Activated T-cell treated with anti-CD3 and anti-CD28 coated beads, Interleukin-2, amount 50 U/mL, for 72 hours (primary cell): Measurements from ENCODE around the gene MPND. TPM values are rescaled to one million over a fixed set of nuclear protein-coding genes. Genes with fewer than 3 reads are reported as not detected.

Source experiments
- ATAC-seq, 2 donors: fragments of 150-1000 bp; cut with Tn5 transposase; replicated peaks in 1 of 2; 2 replicates each; pipeline ENCODE4 v1.10.0; 2021; ENCODE audit warnings: moderate library complexity in 2 of 2, mild to moderate bottlenecking in 1 of 2
- DNase-seq, 2 donors: peaks; one replicate each; pipeline ENCODE4 v3.0.0; 2021 to 2022; ENCODE audit warnings: mixed read lengths in 1 of 2
- H3K27ac Mint-ChIP-seq: one replicate; pipeline ENCODE4 v1.8.0; 2022; ENCODE audit warnings: mild to moderate bottlenecking, moderate library complexity, mixed read lengths
- H3K27me3 Mint-ChIP-seq: one replicate; pipeline ENCODE4 v1.8.0; 2022; ENCODE audit warnings: low read depth, mixed read lengths
- H3K36me3 Mint-ChIP-seq, 2 donors: one replicate each; pipeline ENCODE4 v1.8.0; 2022; ENCODE audit warnings: mixed read lengths in 2 of 2, mild to moderate bottlenecking in 1 of 2; ENCODE audit not compliant: insufficient read depth in 2 of 2
- H3K4me1 Mint-ChIP-seq: one replicate; pipeline ENCODE4 v1.8.0; 2022; ENCODE audit warnings: low read depth, mixed read lengths
- H3K4me3 Mint-ChIP-seq, 2 donors: one replicate each; pipeline ENCODE4 v1.8.0; 2022; ENCODE audit warnings: mild to moderate bottlenecking in 2 of 2, mixed read lengths in 2 of 2, moderate library complexity in 2 of 2
- H3K9me3 Mint-ChIP-seq, 2 donors: one replicate each; pipeline ENCODE4 v1.8.0; 2022; ENCODE audit warnings: mixed read lengths in 2 of 2
- total RNA-seq, 2 donors: library from RNA; stranded (reverse); gene quantifications; one replicate each; pipeline ENCODE4 v1.2.3, GENCODE V29; 2022

MPND gene
- total RNA-seq, 2 donors from 2014 or later = 9.7 to 10.3 TPM

DNA sequence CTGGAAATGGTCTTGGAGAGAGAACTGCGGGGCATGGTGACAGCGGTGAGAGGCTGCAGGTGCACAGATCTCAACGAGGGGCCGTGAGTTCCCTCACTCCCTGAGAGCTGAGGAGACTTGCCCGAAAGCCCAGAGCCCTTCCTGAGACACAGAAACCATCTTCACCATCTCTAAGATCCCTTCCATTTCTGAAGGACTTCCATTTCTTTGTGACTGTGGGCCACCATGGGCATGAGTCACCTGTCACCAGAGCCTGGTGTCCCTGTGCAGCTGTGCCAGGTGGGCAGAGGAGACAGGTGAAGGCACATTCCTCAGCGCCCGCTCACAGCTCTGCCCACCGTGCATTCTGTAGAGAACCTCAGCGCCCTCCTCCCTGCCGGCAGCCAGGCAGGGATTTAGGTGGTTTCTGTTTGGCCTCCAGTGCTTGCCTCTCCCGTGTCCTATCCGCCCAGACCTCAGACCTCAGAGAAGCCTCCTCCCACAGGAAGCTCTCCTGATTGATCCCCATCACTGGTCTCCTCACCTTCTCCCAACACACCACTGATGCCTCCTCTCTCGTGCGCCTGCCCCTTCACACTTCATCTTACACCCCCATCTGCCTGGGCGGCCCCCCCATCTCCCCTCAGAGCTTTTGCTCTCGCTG, 32.8 kb downstream of the MPND start:
- Mint-ChIP-seq H3K4me1 (peaks cover 80% of the 10 kb centered on the region), H3K27me3 (no peaks in the 10 kb centered on the region), H3K36me3 (no peaks in the 10 kb centered on the region), H3K9me3 (no peaks in the 10 kb centered on the region), H3K4me3 (no peak overlapping the region), H3K27ac (no peak overlapping the region)
- DNase-seq = no peak
- no peak for ATAC-seq

DNA sequence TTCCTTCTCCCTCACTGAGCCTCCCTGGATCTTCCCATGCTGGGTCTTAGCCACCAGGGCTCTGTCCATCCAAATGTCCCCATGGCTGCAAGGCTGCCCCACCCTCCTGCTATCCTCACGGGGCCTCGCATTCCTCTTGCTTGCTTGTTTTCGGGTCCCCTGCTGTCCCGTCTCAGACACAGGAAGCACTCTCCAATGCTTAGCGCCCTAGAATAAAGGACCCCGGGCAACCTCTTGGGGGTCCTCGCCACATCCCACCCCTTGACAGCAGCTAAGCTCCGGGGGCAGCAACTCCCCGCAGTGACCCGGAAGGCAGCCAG, 33.3 kb downstream of the MPND start:
- Mint-ChIP-seq H3K36me3 (no peaks in the 10 kb centered on the region), H3K9me3 (no peaks in the 10 kb centered on the region), H3K4me1 (peaks cover 80% of the 10 kb centered on the region), H3K4me3 (no peak overlapping the region), H3K27ac (peak overlapping the region; percentile 49), H3K27me3 (no peaks in the 10 kb centered on the region)
- no peak for ATAC-seq
- DNase-seq = no peak

DNA sequence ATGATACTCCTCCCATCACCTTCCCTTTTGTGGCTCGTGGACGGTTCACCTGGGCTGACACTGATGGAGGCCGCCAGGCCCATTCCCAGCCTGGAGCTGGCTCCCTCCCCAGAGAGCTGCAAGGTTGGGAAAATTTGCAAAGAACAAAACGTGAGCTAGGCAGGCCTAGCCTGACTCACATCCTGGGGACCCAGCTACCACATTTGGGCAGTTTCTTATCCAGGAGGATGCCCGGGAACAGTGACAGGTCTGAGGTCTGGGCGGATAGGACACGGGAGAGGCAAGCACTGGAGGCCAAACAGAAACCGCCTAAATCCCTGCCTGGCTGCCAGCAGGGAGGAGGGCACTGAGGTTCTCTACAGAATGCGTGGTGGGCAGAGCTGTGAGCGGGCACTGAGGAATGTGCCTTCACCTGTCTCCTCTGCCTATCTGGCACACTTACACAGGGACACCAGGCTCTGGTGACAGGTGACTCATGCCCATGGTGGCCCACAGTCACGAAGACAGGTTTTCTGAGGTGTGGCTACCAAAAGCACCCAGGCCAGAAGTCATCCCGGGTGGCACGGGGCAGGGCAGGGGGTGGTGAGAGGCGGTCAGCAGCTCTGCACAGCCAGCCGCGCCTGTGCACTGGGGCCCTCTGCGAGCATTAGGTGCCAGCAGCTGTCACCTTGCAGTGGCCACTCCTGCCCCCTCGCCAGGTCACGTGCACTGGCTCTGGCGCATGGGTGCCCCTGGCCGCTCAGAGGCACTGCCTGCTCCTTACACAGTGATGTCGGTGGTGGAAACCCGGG, 33.8 kb downstream of the MPND start:
- no peak for DNase-seq
- no peak for ATAC-seq
- peak overlapping the region; percentile 49 for H3K27ac Mint-ChIP-seq
- H3K36me3 Mint-ChIP-seq = no peaks in the 10 kb centered on the region
- no peaks in the 10 kb centered on the region for H3K27me3 Mint-ChIP-seq
- H3K4me1 Mint-ChIP-seq = peaks cover 79% of the 10 kb centered on the region
- H3K9me3 Mint-ChIP-seq = no peaks in the 10 kb centered on the region
- no peak overlapping the region for H3K4me3 Mint-ChIP-seq

DNA sequence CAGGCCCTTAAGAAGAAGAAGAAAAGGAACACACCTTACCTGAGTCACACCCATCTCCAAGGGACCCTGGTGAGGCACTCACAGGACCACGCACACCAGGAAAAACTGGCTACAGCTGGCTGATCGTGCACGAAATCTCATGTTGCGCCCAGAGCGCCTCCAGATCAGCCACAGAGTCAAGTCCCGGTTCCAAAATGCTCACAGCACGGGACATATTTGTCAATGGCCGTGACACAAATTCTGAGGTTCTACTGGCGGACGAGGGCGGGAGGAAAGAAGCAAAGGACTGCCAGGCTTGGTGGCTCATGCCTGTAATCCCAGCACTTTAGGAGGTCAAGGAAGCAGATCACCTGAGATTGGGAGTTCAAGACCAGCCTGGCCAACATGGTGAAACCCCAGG, 35.5 kb downstream of the MPND start:
- no peak for DNase-seq
- Mint-ChIP-seq H3K27ac (no peak overlapping the region), H3K36me3 (no peaks in the 10 kb centered on the region), H3K27me3 (no peaks in the 10 kb centered on the region), H3K9me3 (no peaks in the 10 kb centered on the region), H3K4me3 (peak overlapping the region; percentile 76 to 87), H3K4me1 (peaks cover 70% of the 10 kb centered on the region)
- no peak for ATAC-seq

DNA sequence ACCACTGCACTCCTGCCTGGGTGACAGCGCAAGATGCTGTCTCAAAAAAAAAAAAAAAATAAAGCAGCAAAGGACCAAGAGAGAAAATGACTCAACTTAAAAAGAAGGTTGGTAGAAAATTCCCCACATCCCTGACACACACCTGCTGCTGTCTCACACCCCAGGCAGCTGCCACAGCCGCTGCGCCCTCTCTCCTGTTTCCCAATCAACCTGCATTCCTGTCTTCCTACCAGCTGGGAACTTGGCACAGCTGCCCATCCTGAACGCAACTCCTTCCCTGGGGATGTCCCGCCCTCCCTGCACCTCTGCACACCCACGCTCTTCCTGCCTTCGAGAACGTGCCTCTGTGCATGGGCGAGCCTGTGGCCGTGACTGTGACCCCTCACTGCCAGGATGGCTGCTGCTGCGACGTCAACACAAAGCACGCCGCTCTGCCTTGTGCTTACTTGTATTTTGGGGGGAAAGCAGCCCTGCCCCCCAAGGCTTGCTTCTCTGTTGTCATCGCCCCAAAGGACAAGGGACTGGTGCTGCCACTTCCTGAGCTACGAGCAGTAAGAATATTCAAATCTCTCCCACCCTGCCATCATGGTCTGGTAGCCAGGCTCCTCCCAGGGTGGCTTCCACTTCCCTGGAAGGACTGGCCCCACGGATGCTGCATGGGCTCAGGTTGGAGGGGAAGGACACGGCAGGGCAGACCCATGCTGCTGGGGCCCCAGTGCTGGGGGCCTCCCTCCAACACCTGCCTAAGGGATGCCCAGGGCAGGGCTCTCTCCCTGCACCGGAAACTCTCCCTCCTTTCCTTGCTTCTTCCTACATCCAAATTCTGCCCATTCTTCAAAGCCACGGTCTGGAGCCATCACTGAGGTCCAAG, 36.3 kb downstream of the MPND start:
- no peaks in the 10 kb centered on the region for H3K36me3 Mint-ChIP-seq
- peaks cover 67% of the 10 kb centered on the region for H3K4me1 Mint-ChIP-seq
- peak overlapping the region; percentile 76 to 87 for H3K4me3 Mint-ChIP-seq
- H3K9me3 Mint-ChIP-seq = no peaks in the 10 kb centered on the region
- peak overlapping the region; percentile 83 for H3K27ac Mint-ChIP-seq
- H3K27me3 Mint-ChIP-seq = no peaks in the 10 kb centered on the region
- ATAC-seq (peak; percentile 72 to 79), DNase-seq (peak; percentile 42 to 50)

DNA sequence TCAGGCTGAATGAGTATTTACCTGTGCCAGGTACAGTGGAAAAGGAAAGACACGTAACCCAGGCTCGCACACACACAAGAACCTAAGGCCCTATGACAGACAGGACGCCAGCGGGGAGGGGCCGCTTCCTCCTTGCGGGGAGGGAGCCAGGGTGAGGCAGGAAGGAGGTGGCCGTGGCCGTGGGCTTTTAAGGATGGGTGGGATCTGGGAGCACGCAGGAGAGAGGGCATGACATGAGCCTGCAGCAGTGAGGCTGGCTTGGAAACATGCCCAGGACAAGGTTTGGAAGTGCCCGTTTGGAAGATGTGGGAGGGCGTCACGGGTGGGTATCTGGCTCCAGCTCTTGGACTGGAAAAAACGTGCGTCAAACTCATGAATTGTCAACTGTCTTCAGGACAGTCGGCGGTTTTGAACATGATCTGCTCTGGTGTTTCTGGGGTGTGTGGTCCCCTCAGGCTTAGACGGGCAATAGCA, 36.9 kb downstream of the MPND start:
- Mint-ChIP-seq H3K27me3 (no peaks in the 10 kb centered on the region), H3K9me3 (no peaks in the 10 kb centered on the region), H3K4me1 (peaks cover 63% of the 10 kb centered on the region), H3K27ac (peak overlapping the region; percentile 83), H3K36me3 (no peaks in the 10 kb centered on the region), H3K4me3 (peak overlapping the region; percentile 76 to 87)
- peak; percentile 36 to 42 for DNase-seq
- peak; percentile 46 to 65 for ATAC-seq

DNA sequence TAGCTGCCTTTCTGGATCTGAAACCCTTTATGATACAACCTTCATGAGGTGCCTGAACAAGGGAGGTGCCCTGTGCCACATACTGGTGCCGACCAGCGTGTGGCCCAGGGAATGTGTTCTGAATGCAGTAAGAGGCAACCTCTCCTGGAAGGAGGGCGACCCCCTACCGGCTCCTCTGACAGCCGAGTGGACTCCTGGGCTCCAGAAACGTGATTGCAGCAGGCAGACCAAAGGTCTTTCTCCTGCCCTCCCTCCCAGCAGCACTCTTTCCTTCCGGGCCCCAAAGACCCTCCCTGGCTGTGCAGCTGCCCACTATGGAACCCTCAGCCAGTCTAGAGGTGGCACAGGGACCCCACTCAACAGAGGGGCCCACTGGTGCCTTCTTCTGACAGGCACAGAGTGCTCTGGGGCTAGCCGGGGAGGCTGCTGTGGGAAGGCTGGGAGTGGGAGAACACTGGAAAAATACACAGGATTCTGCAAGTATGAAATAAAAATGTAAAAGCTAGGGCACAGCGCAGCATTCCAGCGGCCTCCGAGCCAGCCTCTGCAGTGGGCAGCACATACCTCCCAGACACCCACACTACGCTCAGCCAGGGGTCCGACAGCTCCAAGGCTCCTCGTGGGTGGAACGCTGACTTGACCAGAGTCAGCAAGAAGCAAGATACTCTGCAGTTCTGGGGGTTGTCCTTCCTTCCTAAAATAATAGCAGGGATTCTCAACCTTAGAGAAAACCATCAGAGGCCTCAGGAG, 42.1 kb downstream of the MPND start:
- DNase-seq = no peak
- no peaks in the 10 kb centered on the region for H3K27me3 Mint-ChIP-seq
- peaks cover 27% of the 10 kb centered on the region for H3K4me1 Mint-ChIP-seq
- H3K9me3 Mint-ChIP-seq = no peaks in the 10 kb centered on the region
- no peak overlapping the region for H3K4me3 Mint-ChIP-seq
- H3K36me3 Mint-ChIP-seq = peaks cover 2 to 4% of the 10 kb centered on the region in 2 donors
- no peak for ATAC-seq
- no peak overlapping the region for H3K27ac Mint-ChIP-seq

DNA sequence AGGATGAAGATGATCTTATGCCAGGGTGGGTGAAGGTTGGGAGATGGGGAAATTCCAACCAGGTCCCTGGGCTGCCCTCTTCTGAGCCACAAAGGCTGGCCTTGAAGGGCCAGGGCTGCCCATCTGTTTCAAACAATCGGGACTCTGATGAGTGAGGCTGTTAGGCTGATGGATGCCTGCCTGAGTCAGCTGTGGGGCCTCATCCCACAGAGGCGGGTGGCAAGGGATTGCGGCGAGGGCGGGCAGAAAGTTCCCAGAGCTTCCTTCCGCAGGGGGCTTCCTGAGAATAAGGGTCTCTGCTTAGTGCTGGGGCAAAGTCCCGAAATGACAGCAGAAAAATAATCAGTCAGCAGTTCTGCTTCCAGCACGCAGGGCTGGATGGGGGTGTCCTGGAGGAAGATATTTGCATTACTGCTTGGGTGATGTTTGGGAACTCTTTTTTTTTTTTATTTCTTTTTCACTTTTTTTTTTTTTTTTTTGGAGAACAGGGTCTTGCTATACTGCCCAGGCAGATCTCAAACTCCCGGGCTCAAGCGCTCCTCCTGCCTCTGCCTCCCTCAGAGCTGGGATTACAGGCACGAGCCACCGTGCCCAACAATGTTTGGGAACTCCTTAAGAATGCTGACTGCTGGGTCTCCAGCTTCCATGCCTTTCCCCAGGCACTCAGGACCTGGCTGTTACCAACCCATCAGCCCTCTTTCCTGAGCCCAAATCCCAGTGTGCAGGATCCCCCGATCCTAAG, 42.9 kb downstream of the MPND start:
- no peaks in the 10 kb centered on the region for H3K27me3 Mint-ChIP-seq
- no peak overlapping the region for H3K27ac Mint-ChIP-seq
- peaks cover 27% of the 10 kb centered on the region for H3K4me1 Mint-ChIP-seq
- no peaks in the 10 kb centered on the region for H3K9me3 Mint-ChIP-seq
- H3K36me3 Mint-ChIP-seq = peaks cover 2 to 4% of the 10 kb centered on the region in 2 donors
- ATAC-seq = no peak
- DNase-seq = no peak
- H3K4me3 Mint-ChIP-seq = no peak overlapping the region

DNA sequence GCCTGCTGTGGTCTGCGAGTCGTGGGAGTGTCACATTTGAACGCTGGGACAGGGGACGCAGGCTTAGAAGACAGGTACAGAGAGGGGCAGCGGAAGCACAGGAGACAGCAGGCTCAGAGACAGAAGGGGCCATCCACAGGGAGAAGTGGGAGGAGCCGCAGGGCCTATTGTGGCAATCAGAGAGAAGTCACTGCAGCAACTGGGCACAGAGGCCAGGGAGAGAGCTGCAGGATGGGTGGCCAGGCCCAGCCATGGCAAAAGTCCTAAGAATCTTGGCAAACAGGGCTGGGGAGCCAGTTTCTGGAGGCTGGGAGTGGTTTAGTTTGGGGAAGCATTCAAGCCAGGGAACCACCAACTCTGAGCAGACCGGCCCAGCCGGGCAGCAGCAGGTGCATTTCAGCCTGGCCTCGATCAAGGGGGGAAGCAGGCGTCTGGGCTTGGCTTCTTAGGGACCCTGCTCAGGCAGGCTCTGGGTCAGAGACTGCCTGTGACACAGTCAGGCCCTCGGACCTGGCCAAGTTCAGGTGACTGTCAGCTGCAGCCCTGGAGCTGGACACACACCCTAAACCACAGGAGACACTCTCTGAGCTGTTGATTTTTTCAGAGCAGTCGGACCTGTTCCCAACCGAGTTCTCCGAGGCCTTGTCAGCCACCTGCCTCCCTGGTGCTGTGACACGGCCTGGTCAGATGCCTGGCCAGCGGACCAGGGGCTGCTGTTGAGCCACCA, 45.1 kb downstream of the MPND start:
- no peak overlapping the region for H3K4me3 Mint-ChIP-seq
- ATAC-seq (no peak), DNase-seq (no peak)
- peaks cover 2 to 4% of the 10 kb centered on the region in 2 donors for H3K36me3 Mint-ChIP-seq
- peaks cover 21% of the 10 kb centered on the region for H3K4me1 Mint-ChIP-seq
- H3K27me3 Mint-ChIP-seq = no peaks in the 10 kb centered on the region
- no peak overlapping the region for H3K27ac Mint-ChIP-seq
- H3K9me3 Mint-ChIP-seq = no peaks in the 10 kb centered on the region

DNA sequence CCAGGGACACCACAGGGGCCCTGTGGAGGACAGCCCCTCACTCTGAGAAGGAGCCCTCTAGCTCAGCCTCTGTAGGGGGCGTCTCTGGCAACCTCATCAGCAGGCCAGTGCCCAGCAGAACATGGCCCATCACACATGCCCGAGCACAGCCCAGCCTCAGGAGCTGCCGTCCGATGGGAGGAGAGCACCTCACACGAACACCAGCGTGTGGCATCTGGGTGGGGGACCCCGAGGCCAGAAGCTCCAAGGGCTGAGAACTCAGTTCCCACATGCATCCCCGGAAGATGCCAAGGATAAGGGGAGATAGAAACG, 45.7 kb downstream of the MPND start:
- Mint-ChIP-seq H3K4me3 (no peak overlapping the region), H3K36me3 (peaks cover 2 to 4% of the 10 kb centered on the region in 2 donors)

DNA sequence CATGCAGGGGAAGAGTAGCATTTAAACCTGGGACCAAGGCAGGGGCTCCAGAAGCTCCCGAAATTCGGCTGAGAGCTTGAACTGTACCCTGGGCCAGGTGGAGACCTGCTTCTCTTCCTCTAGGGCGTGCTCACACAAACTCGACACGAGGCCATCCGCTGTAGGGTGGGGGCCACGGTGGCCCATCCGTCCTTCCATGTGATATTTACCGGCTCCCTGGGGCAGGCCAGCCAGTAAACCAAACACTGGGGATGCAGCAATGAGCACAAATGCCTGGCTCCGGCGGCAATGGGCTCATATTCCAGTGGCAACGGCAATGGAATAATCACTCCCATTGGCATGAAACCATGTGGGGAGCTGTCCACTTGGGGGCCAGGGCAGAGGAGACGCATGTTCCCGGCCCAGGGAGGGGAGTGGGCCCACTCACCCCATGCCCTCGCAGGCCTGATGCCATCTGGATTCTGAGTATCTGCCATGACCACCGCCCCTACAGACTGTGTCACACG, 46.2 kb downstream of the MPND start:
- no peak for DNase-seq
- H3K27ac Mint-ChIP-seq = no peak overlapping the region
- peaks cover 29% of the 10 kb centered on the region for H3K4me1 Mint-ChIP-seq
- peaks cover 3 to 4% of the 10 kb centered on the region in 2 donors for H3K36me3 Mint-ChIP-seq
- no peak overlapping the region for H3K4me3 Mint-ChIP-seq
- no peaks in the 10 kb centered on the region for H3K27me3 Mint-ChIP-seq
- ATAC-seq = no peak
- no peaks in the 10 kb centered on the region for H3K9me3 Mint-ChIP-seq

More for the DNA sequence above, 45.7 kb downstream of the MPND start:
- Mint-ChIP-seq H3K27me3 (no peaks in the 10 kb centered on the region), H3K27ac (no peak overlapping the region), H3K9me3 (no peaks in the 10 kb centered on the region), H3K4me1 (peaks cover 25% of the 10 kb centered on the region)
- DNase-seq = no peak
- ATAC-seq = no peak
